Muscle of arm (tissue), 12 donors: ENCODE measurements around the gene KRT77. TPM values are rescaled to one million over a fixed set of nuclear protein-coding genes. Genes with fewer than 3 reads are reported as not detected.
"Not testable (repeated sequence)": the region's sequence is repeated elsewhere in the genome, so short reads cannot be mapped to it uniquely, and the experiment has no call there.

Experiments
- DNase-seq: peaks from one replicate; pipeline ENCODE4 v3.0.0-alpha.2; 2013
- polyA plus RNA-seq, 12 donors: library from polyadenylated mRNA; unstranded; fragments of 120-200 nt; gene quantifications; one replicate each; pipeline ENCODE4 v1.2.1, GENCODE V29; 2013; ENCODE audit not compliant: insufficient read length in 12 of 12

The KRT77 gene
- polyA plus RNA-seq, 12 donors, result 0.04 to 4.6 (median 0.60) TPM; not detected in 7

GRCh38 chr12:52677126-52677525 is 26.2 kb downstream of the KRT77 start:
- DNase-seq, result no peak

- DNase-seq, result no peak
Observed at GRCh38 chr12:52676163-52676562, 27.2 kb downstream of the KRT77 start.

- no peak for DNase-seq
Observed at GRCh38 chr12:52675301-52675701, 28.0 kb downstream of the KRT77 start.

- no peak for DNase-seq
Observed at GRCh38 chr12:52674433-52674775, 28.9 kb downstream of the KRT77 start.

- no peak for DNase-seq
Observed at GRCh38 chr12:52673713-52674432, 29.5 kb downstream of the KRT77 start.

- DNase-seq, result no peak
Observed at GRCh38 chr12:52673217-52673616, 30.1 kb downstream of the KRT77 start.

GRCh38 chr12:52672321-52672933 is 30.9 kb downstream of the KRT77 start:
- DNase-seq, result no peak

- no peak for DNase-seq
Observed at GRCh38 chr12:52670961-52671360, 32.4 kb downstream of the KRT77 start.

GRCh38 chr12:52670506-52670905 is 32.8 kb downstream of the KRT77 start:
- no peak for DNase-seq

- DNase-seq, result not testable (repeated sequence)
Observed at GRCh38 chr12:52669941-52670340, 33.4 kb downstream of the KRT77 start.

- no peak for DNase-seq
Observed at GRCh38 chr12:52669426-52669825, 33.9 kb downstream of the KRT77 start.

GRCh38 chr12:52667931-52668330 is 35.4 kb downstream of the KRT77 start:
- no peak for DNase-seq

- no peak for DNase-seq
Observed at GRCh38 chr12:52667509-52667908, 35.8 kb downstream of the KRT77 start.

GRCh38 chr12:52666471-52666870 is 36.9 kb downstream of the KRT77 start:
- no peak for DNase-seq

- no peak for DNase-seq
Observed at GRCh38 chr12:52663420-52663819, 39.9 kb downstream of the KRT77 start.

- no peak for DNase-seq
Observed at GRCh38 chr12:52662918-52663229, 40.5 kb downstream of the KRT77 start.

- DNase-seq, result no peak
Observed at GRCh38 chr12:52662093-52662917, 41.0 kb downstream of the KRT77 start.

GRCh38 chr12:52661668-52662067 is 41.7 kb downstream of the KRT77 start:
- DNase-seq, result no peak

- no peak for DNase-seq
Observed at GRCh38 chr12:52660934-52661499, 42.3 kb downstream of the KRT77 start.

GRCh38 chr12:52659951-52660350 is 43.4 kb downstream of the KRT77 start:
- DNase-seq, result no peak

GRCh38 chr12:52659395-52659794 is 43.9 kb downstream of the KRT77 start:
- DNase-seq, result no peak

- no peak for DNase-seq
Observed at GRCh38 chr12:52658196-52658595, 45.1 kb downstream of the KRT77 start.
